HG02885 (cell line): ENCODE results near the gene AMDHD2.
"Not testable (repeated sequence)": the region's sequence is repeated elsewhere in the genome, so short reads cannot be mapped to it uniquely, and the experiment has no call there.

ENCODE experiments used
- ATAC-seq: cut with Tn5 transposase; IDR thresholded peaks from one replicate; pipeline ENCODE4 v1.9.1; 2021; ENCODE audit warnings: mild to moderate bottlenecking; ENCODE audit not compliant: unreplicated experiment, poor library complexity

AMDHD2 gene

GRCh38 chr16:2557150-2557549 lies 37.0 kb downstream of the AMDHD2 start:
- ATAC-seq, result not testable (repeated sequence)

- peak; percentile 52 for ATAC-seq
Observed at GRCh38 chr16:2560131-2560797, 40.1 kb downstream of the AMDHD2 start.

- ATAC-seq, result peak; percentile 76
Observed at GRCh38 chr16:2560798-2561133, 40.6 kb downstream of the AMDHD2 start.

- ATAC-seq, result not testable (repeated sequence)
Observed at GRCh38 chr16:2567506-2567905, 47.3 kb downstream of the AMDHD2 start.

- not testable (repeated sequence) for ATAC-seq
Observed at GRCh38 chr16:2568573-2568972, 48.4 kb downstream of the AMDHD2 start.

GRCh38 chr16:2572704-2573103 lies 52.5 kb downstream of the AMDHD2 start:
- ATAC-seq, result not testable (repeated sequence)

GRCh38 chr16:2575839-2576238 lies 55.7 kb downstream of the AMDHD2 start:
- ATAC-seq, result not testable (repeated sequence)

GRCh38 chr16:2577044-2577443 lies 56.9 kb downstream of the AMDHD2 start:
- ATAC-seq, result not testable (repeated sequence)

GRCh38 chr16:2578905-2579304 lies 58.7 kb downstream of the AMDHD2 start:
- ATAC-seq, result not testable (repeated sequence)

- not testable (repeated sequence) for ATAC-seq
Observed at GRCh38 chr16:2580143-2580542, 60.0 kb downstream of the AMDHD2 start.

GRCh38 chr16:2580818-2581217 lies 60.6 kb downstream of the AMDHD2 start:
- ATAC-seq, result not testable (repeated sequence)
